ENCODE results near the gene GAP43. TPM values are rescaled to one million over a fixed set of nuclear protein-coding genes. Genes with fewer than 3 reads are reported as not detected.
"Not testable (repeated sequence)": the region's sequence is repeated elsewhere in the genome, so short reads cannot be mapped to it uniquely, and the experiment has no call there.

The GAP43 gene
- total RNA-seq, 1 donor: not detected

DNA sequence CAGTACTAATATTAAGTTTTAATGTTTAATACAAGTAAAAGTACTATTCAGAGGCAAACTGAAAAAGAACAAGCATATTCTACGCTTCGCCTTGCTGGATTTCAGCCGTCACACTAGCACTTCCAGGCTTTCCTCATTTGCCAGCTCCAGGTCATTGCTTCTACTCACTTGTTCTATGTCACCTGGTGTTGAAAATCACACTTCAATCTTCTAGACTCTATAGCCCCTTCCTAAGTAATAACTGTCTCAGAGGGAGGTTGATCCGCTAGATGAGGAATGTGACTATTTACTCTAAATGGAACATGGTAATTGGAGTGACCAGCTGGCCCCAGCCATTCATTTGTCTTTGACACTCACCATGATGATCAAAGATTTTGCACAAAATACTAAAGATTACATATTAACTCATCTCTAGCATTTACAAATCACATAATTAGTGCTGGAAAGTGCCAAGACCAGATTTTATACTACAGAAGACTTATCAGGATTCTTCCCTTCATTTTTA, 92.0 kb downstream of the GAP43 start:
- H3K9me3 ChIP-seq (ENCODE audit: low read depth, low read length): no peaks in the 10 kb centered on the region
- H3K4me1 ChIP-seq (ENCODE audit: insufficient read depth, low read length): no peaks in the 10 kb centered on the region
- no peak overlapping the region for H3K4me3 ChIP-seq (ENCODE audit: low read length)
- no peaks in the 10 kb centered on the region for H3K27me3 ChIP-seq (ENCODE audit: insufficient read depth, low read length)

DNA sequence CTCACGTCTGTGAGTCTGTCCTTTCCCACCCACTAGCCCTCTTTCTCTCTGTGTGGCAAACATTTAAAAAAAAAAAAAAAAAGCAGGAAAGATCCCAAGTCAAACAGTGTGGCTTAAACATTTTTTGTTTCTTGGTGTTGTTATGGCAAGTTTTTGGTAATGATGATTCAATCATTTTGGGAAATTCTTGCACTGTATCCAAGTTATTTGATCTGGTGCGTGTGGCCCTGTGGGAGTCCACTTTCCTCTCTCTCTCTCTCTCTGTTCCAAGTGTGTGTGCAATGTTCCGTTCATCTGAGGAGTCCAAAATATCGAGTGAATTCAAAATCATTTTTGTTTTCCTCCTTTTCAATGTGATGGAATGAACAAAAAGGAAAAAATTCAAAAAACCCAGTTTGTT, 97.7 kb downstream of the GAP43 start:
- Histone ChIP-seq H3K27me3 (ENCODE audit: insufficient read depth, low read length) (no peaks in the 10 kb centered on the region), H3K4me1 (ENCODE audit: insufficient read depth, low read length) (no peaks in the 10 kb centered on the region), H3K4me3 (ENCODE audit: low read length) (no peak overlapping the region), H3K9me3 (ENCODE audit: low read depth, low read length) (no peaks in the 10 kb centered on the region)

DNA sequence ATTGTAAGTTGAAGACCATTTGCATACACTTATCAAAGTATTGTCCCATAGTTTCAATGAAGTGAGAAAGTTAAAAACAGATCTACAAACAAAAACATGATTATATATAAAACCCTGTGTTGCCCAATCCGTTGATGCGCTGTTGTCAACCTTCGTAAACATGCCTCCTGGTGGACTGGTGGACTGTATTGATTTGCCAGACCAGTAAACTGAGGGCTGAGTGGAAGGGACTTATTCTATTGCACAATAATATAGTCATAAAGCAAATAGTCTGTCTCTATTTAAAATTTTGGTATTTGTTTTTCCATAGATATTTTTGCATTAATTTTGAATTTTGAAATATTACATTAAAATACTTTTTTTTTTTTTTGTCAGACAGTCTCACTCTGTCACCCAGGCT, 102.5 kb downstream of the GAP43 start:
- no peaks in the 10 kb centered on the region for H3K4me1 ChIP-seq (ENCODE audit: insufficient read depth, low read length)
- H3K4me3 ChIP-seq (ENCODE audit: low read length): no peak overlapping the region
- H3K27me3 ChIP-seq (ENCODE audit: insufficient read depth, low read length): no peaks in the 10 kb centered on the region
- H3K9me3 ChIP-seq (ENCODE audit: low read depth, low read length): no peaks in the 10 kb centered on the region

DNA sequence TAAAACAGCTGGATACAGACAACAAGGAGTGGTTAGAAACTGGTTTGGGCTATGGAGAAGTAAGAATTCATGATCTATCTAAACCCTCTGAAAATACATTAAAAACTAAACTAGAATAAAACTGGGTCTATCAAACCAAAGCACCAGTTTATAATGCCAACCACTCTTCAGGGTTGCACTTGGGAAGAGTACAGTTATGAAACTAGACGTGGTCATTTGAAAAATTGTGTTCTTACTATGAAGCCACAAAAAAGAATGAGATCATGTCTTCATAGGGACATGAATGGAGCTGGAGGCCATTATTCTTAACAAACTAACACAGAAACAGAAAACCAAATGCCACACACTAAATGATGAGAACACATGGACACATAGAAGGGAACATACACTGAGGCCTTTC, 103.8 kb downstream of the GAP43 start:
- H3K27me3 ChIP-seq (ENCODE audit: insufficient read depth, low read length): no peaks in the 10 kb centered on the region
- no peaks in the 10 kb centered on the region for H3K4me1 ChIP-seq (ENCODE audit: insufficient read depth, low read length)
- no peak overlapping the region for H3K4me3 ChIP-seq (ENCODE audit: low read length)
- no peaks in the 10 kb centered on the region for H3K9me3 ChIP-seq (ENCODE audit: low read depth, low read length)

DNA sequence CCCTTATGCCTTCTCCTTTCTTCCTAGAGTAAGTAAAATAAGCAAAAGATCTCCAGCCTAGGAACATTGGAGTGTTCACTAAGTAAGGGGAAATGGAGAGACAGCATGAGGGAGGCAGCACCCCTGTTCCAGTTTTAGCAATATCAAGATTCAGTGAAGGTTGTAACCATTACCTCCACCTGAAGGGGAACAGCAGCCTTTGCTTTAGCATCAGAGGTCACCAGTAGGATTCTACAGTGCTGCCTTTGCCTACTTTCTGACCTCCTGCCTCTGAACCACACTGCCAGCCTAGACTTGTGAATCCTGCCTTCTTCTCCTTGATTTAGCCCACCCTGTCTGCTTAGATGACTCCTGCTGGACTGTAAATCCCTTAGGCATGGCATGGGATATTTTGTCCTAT, 104.7 kb downstream of the GAP43 start:
- no peaks in the 10 kb centered on the region for H3K27me3 ChIP-seq (ENCODE audit: insufficient read depth, low read length)
- H3K9me3 ChIP-seq (ENCODE audit: low read depth, low read length): no peaks in the 10 kb centered on the region
- no peak overlapping the region for H3K4me3 ChIP-seq (ENCODE audit: low read length)
- H3K4me1 ChIP-seq (ENCODE audit: insufficient read depth, low read length): no peaks in the 10 kb centered on the region

DNA sequence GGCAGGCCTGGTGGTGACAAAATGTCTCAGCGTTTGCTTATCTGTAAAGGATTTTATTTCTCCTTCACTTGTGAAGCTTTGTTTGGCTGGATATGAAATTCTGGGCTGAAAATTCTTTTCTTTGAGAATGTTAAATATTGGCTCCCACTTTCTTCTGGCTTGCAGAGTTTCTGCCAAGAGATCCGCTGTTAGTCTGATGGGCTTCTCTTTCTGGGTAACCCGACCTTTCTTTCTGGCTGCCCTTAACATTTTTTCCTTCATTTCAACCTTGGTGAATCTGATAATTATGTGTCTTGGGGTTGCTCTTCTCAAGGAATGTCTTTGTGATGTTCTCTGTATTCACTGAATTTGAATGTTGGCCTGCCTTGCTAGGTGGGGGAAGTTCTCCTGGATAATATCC, 113.0 kb downstream of the GAP43 start:
- not testable (repeated sequence) for H3K4me1 ChIP-seq (ENCODE audit: insufficient read depth, low read length); H3K9me3 ChIP-seq (ENCODE audit: low read depth, low read length); H3K27me3 ChIP-seq (ENCODE audit: insufficient read depth, low read length); H3K4me3 ChIP-seq (ENCODE audit: low read length)

DNA sequence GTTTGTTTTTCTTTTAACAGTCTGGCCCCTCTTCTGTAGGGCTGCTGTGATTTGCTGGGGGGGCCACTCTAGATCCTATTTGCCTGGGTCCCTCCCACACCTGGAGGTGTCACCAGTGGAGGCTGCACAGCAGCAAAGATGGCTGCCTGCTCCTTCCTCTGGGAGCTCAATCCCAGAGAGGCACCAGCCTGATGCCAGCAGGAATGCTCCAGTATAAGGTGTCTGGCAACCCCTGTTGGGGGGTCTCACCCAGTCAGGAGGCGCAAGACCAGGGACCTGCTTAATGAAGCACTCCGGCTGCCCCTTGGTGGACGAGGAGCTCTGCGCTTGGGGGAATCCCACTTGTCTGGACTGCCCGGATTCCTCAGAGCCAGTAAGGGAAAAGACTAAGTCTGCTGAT, 118.3 kb downstream of the GAP43 start:
- no peaks in the 10 kb centered on the region for H3K9me3 ChIP-seq (ENCODE audit: low read depth, low read length)

DNA sequence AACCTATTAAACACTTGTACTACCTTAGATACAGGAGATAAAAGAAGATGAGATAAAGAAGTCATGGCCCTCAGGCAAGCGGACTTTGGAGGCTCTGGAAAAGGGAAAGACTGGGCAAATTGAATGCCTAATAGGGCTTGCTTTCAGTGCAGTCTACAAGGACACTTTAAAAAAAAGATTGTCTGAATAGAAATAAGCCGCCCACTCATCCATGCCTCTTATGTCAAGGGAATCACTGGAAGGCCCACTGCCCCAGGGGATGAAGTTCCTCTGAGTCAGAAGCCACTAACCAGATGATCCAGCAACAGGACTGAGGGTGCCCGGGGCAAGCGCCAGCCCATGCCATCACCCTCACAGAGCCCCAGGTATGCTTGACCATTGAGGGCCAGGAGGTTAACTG, 121.2 kb downstream of the GAP43 start:
- not testable (repeated sequence) for H3K9me3 ChIP-seq (ENCODE audit: low read depth, low read length); H3K4me1 ChIP-seq (ENCODE audit: insufficient read depth, low read length); H3K4me3 ChIP-seq (ENCODE audit: low read length); H3K27me3 ChIP-seq (ENCODE audit: insufficient read depth, low read length)

More for the DNA sequence above, 118.3 kb downstream of the GAP43 start:
- Histone ChIP-seq H3K27me3 (ENCODE audit: insufficient read depth, low read length) (no peaks in the 10 kb centered on the region), H3K4me1 (ENCODE audit: insufficient read depth, low read length) (no peaks in the 10 kb centered on the region), H3K4me3 (ENCODE audit: low read length) (no peak overlapping the region)

DNA sequence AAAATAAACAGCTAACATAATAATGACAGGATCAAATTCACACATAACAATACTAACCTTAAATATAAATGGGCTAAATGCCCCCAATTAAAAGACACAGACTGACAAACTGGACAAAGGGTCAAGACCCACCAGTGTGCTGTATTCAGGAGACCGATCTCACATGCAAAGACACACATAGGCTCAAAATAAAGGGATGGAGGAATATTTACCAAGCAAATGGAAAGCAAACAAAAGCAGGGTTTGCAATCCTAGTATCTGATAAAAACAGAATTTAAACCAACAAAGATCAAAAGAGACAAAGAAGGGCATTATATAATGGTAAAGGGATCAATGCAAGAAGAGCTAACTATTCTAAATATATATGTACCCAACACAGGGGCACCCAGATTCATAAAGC, 129.7 kb downstream of the GAP43 start:
- not testable (repeated sequence) for H3K27me3 ChIP-seq (ENCODE audit: insufficient read depth, low read length); H3K9me3 ChIP-seq (ENCODE audit: low read depth, low read length); H3K4me1 ChIP-seq (ENCODE audit: insufficient read depth, low read length)

DNA sequence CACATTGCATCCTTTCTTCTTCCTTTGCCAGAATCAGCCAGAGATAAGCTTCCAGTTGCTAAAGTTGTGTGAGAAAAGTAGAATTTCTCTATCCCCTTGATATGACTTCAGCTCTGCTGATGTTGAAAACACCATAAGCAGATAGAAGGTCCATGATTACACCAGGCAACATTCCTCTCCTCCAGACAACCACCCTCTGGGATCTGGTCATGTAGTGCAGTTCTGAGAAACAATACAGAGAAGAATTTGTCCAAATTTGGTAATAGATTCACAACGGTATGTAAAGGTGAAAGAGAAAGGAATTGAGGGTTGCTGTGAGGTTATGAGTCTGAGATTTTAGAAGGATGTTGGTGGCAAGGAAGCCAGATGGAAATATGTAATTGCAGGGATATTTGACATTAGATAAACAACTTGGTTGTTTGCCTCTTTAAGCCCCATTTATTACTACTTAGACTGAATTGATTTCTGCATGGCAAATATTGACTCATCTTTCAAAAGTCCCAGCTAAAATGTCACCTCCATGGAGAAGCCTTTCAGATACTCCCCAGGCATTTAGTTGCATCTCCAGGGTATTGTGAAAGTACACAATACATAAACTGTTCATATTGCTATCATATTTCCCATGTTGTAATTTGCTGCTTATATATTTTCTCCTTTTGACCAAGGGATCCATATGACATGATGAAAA, 134.9 kb downstream of the GAP43 start:
- Histone ChIP-seq H3K4me3 (ENCODE audit: low read length) (no peak overlapping the region), H3K4me1 (ENCODE audit: insufficient read depth, low read length) (no peaks in the 10 kb centered on the region), H3K27me3 (ENCODE audit: insufficient read depth, low read length) (no peaks in the 10 kb centered on the region), H3K9me3 (ENCODE audit: low read depth, low read length) (no peaks in the 10 kb centered on the region)

More for the DNA sequence above, 129.7 kb downstream of the GAP43 start:
- H3K4me3 ChIP-seq (ENCODE audit: low read length): not testable (repeated sequence)

DNA sequence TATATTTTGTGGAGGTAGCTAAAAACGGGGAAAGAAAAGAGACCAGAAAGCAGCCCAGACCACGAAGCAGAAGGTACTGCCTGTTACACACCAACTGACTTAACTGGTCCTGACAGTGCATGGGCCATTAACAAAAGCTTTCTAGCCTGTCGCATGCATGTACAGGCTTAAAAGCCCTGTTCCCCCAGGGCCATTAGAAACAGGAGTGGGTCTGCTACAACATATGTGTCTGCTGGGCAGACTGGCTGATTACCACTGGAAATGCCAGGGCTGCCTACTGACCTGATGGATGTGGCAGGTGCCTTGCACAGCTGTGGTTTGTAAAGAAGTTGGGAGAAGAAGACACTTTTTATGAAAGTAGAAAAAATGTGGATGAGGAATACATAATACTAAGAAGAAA, 137.4 kb downstream of the GAP43 start:
- no peaks in the 10 kb centered on the region for H3K27me3 ChIP-seq (ENCODE audit: insufficient read depth, low read length)
- H3K4me3 ChIP-seq (ENCODE audit: low read length): no peak overlapping the region
- H3K9me3 ChIP-seq (ENCODE audit: low read depth, low read length): no peaks in the 10 kb centered on the region
- no peaks in the 10 kb centered on the region for H3K4me1 ChIP-seq (ENCODE audit: insufficient read depth, low read length)

DNA sequence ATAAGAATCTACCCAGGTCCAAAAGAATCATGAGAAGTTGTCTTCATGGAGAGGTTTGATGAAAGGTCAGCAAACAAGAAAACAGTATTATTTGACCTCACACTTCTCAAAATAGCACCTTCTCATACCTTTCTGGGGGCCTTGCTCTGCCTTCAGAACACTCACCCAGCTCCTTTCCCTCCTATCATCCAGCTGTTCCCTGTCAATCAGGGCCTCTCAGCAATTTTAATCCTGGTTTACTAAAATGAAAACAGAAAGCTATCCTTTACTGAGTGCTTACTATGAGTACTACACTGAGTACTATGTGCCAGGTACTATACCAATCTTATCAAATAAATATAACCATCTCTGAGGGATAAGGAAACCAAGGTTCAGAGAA, 138.6 kb downstream of the GAP43 start:
- Histone ChIP-seq H3K4me3 (ENCODE audit: low read length) (no peak overlapping the region), H3K27me3 (ENCODE audit: insufficient read depth, low read length) (no peaks in the 10 kb centered on the region), H3K4me1 (ENCODE audit: insufficient read depth, low read length) (no peaks in the 10 kb centered on the region), H3K9me3 (ENCODE audit: low read depth, low read length) (no peaks in the 10 kb centered on the region)

DNA sequence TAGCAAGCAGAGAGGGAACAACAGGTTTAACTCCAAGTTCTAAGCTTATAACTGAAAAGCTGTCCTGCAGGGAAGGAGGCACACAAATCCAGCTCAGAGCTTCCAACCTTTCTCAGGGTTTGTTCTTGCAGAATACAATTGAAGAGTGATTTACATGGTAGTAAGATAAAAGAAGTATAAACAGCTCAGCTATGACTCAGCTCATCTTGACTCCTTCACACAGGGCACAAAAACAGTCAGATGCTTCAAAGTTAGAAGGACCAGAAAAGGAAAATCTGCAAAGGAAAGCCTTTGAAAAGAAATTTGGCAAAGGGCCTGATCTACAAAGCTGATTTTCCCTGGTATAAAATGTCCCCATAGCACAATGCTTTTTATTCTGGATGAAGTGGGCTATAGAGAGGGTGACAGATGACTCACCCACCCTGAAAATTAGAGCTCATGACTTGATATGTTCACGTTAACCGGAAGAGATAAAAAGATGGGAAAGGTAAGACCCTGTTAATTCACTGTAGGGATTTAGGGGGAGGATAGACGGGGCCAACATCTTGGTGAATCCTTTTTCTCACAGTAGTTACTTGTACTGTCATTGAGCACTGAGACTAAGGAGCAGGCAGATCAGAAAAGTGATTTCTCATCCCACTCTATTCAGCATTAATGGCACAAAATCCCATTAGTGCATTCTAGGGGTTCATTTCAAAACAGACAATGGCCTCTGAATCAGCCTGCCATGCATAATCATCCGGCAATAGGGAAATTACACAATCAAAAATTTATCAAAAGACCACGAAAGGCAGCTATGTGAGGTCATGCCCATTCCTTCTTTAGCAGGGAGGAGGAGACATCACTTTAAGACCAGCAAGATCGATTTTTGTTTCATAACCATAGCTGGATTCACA, 143.5 kb downstream of the GAP43 start:
- Histone ChIP-seq H3K27me3 (ENCODE audit: insufficient read depth, low read length) (no peaks in the 10 kb centered on the region), H3K4me1 (ENCODE audit: insufficient read depth, low read length) (no peaks in the 10 kb centered on the region), H3K9me3 (ENCODE audit: low read depth, low read length) (no peaks in the 10 kb centered on the region), H3K4me3 (ENCODE audit: low read length) (no peak overlapping the region)

DNA sequence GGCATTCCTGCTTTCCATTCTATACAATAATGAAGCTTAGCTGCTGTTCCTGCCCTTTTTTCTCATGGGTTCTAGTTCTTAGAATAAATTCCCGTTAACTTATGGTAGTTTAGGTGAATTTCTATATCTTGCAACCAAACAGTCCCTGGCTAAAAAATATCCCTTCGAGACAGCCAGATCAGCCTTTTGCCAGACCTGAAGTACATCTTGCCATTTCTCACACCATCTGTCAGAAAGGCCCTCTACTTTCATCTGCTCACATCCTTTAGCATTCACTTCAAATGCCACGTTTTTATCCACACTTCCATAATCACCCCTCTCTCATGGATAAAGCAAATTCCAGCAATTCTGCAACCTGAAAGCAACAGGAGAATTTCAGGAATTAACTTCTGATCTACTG, 145.4 kb downstream of the GAP43 start:
- Histone ChIP-seq H3K4me1 (ENCODE audit: insufficient read depth, low read length) (no peaks in the 10 kb centered on the region), H3K9me3 (ENCODE audit: low read depth, low read length) (no peaks in the 10 kb centered on the region), H3K27me3 (ENCODE audit: insufficient read depth, low read length) (no peaks in the 10 kb centered on the region), H3K4me3 (ENCODE audit: low read length) (no peak overlapping the region)

Data from mononuclear cell (primary cell).